ENCODE results near the gene WNT3A.

DNA sequence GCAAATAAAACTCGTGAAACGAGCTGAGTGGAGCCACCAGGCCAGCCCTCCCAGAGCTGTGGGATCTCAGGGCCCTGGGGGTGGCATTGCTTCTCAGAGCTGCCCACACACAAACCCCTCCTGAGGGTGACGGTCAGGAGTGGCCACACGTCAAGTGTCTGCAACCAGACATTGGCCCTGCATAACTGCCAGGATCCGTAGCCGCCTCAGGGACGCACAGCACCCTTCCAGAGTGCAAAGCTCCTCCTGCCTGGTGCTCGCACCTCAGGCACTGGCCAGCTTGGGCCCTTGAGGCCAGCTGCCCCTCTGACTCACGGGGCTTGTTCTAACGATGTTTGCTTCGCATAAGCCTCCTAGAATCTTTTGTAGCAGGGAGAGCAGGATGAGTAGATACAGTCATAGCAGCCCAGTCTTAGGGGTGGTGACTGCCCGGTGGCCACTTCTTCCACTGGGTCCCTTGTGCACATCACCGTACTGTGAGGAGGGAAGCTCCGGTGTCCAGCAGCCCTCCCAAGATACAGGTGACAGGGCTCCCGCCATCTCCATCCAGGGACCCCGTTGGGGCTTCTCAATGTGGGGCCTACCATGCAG is 5.0 kb downstream of the WNT3A start:
- TF ChIP-seq, protein P1, sequence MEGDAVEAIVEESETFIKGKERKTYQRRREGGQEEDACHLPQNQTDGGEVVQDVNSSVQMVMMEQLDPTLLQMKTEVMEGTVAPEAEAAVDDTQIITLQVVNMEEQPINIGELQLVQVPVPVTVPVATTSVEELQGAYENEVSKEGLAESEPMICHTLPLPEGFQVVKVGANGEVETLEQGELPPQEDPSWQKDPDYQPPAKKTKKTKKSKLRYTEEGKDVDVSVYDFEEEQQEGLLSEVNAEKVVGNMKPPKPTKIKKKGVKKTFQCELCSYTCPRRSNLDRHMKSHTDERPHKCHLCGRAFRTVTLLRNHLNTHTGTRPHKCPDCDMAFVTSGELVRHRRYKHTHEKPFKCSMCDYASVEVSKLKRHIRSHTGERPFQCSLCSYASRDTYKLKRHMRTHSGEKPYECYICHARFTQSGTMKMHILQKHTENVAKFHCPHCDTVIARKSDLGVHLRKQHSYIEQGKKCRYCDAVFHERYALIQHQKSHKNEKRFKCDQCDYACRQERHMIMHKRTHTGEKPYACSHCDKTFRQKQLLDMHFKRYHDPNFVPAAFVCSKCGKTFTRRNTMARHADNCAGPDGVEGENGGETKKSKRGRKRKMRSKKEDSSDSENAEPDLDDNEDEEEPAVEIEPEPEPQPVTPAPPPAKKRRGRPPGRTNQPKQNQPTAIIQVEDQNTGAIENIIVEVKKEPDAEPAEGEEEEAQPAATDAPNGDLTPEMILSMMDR (IDR thresholded peaks at IDR 0.05), result no peak
- TF ChIP-seq POLR2A (IDR thresholded peaks at IDR 0.05), result no peak
